Superior temporal gyrus (tissue), 1 donor: ENCODE data around the gene SYNE1.
A peak's percentile ranks its signal among the peaks of the same experiment; 100 is the strongest.
"Not testable (repeated sequence)": the region's sequence is repeated elsewhere in the genome, so short reads cannot be mapped to it uniquely, and the experiment has no call there.

Experiments used
- DNase-seq: peaks from one replicate; pipeline ENCODE4 v3.0.0-alpha.2; 2016; ENCODE audit errors: extremely low spot score

The SYNE1 gene, protein sequence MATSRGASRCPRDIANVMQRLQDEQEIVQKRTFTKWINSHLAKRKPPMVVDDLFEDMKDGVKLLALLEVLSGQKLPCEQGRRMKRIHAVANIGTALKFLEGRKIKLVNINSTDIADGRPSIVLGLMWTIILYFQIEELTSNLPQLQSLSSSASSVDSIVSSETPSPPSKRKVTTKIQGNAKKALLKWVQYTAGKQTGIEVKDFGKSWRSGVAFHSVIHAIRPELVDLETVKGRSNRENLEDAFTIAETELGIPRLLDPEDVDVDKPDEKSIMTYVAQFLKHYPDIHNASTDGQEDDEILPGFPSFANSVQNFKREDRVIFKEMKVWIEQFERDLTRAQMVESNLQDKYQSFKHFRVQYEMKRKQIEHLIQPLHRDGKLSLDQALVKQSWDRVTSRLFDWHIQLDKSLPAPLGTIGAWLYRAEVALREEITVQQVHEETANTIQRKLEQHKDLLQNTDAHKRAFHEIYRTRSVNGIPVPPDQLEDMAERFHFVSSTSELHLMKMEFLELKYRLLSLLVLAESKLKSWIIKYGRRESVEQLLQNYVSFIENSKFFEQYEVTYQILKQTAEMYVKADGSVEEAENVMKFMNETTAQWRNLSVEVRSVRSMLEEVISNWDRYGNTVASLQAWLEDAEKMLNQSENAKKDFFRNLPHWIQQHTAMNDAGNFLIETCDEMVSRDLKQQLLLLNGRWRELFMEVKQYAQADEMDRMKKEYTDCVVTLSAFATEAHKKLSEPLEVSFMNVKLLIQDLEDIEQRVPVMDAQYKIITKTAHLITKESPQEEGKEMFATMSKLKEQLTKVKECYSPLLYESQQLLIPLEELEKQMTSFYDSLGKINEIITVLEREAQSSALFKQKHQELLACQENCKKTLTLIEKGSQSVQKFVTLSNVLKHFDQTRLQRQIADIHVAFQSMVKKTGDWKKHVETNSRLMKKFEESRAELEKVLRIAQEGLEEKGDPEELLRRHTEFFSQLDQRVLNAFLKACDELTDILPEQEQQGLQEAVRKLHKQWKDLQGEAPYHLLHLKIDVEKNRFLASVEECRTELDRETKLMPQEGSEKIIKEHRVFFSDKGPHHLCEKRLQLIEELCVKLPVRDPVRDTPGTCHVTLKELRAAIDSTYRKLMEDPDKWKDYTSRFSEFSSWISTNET (N-terminal part only)

DNA sequence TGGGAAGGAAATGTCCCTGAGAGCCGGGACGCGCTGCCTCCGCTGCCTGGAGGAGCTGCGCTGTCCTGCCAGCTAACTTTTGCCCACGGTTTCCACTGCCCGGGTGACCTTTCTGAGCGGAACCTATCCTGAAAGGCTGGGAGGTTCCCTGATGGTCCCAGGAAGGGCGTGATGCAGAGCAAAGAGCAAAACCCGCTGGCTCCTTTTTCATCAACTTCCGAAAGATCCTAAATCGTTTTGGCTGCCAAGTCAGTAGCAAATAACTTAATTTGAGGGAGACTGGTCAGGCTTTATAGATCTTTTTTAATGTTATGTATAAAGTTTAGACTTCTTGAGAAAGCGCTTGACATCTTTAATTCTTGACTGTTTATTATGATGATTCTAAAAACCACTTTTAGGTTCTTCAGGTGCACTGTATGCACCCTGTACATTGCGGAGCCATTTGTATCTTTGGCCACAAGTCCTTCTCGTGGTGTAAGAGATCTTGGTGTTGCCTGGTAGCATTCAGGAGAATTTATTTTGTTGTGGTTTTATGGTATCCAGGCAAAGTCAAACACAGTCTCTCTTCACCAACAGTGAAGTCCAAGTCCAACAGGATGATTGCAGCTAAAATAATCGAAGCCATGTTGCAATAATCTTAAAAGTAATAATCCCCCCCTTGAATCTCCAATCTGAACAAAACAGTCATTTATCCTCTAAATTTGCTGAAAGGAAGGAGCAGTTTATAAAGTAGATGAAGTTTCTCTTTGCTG, at the start of gene SYNE1:
TSS of gene SYNE1 (minus strand) at position 67 of the 752 bp plus-strand sequence. CDS start 9,031 bp downstream, outside the sequence.
- no peak for DNase-seq

- no peak for DNase-seq
Measured at GRCh38 chr6:152685819-152686218, 48.7 kb upstream of the SYNE1 start.

GRCh38 chr6:152682935-152683334, 45.8 kb upstream of the SYNE1 start:
- DNase-seq: not testable (repeated sequence)

DNA sequence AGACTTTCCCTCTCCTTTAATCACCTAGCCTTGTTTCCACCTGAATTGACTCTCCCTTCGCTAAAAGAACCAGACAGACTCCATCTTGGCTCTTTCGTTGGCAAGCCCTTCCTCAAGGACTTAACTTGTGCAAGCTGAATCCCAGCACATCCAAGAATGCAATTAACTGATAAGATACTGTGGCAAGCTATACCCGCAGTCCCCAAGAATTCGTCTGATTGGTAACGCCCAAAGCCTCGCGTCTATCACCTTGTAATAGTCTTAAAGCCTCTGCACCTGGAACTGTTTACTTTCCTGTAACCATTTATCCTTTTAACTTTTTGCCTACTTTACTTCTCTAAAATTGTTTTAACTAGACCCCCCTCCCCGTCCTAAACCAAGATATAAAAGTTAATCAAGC, 45.0 kb upstream of the SYNE1 start:
- DNase-seq: no peak

DNA sequence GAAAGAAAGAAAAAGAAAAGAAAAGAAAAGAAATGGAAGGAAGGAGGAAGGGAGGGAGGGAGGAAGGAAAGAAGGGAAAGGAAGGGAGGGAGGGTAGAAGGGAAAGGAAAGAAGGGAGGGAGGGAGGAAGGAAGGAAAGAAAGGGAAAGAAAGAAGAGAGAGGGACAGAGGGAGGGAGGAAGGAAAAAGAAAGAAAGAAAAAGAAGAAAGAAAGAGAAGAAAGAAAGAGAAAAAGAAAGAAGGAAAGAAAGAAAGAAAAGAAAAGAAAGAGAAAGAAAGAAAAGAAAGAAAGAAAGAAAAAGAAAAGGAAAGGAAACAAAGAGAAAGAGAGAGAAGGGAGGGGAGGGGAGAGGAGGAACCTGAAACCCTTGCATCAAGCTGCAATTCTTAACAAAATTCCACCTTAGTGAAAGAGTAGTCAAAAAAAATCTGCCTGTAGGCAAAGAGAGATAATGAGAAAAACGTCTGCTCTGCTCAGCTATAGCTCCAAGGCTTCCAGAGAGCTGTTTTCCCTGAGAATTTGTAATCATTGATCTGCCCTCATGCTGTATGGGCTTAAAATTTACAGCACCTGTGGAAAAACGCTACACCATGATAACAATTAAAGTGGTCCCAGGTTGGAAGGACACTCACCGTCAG, 43.8 kb upstream of the SYNE1 start:
- DNase-seq: no peak

GRCh38 chr6:152680151-152680550, 43.0 kb upstream of the SYNE1 start:
- DNase-seq: no peak

DNA sequence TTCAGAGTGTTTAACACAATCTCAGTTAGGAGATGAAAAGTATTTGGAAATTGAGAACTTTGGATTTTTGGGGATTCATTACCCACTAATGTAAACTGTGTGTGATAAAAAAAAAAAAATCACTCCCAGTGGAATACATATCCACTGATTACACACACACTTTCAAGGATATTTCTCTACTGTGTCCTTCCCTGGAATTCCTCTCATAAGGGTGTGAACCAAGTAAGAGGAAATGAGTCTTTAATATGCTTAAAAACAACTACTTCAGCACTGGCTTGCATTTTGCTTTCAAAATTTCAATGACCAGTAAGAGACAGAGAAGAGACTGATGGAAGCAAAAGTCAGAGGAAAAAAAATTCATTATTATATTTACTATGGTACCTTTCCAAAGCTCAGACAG, 36.1 kb upstream of the SYNE1 start:
- no peak for DNase-seq

- no peak for DNase-seq
Measured at GRCh38 chr6:152671171-152671570, 34.0 kb upstream of the SYNE1 start.

GRCh38 chr6:152669895-152670294, 32.7 kb upstream of the SYNE1 start:
- DNase-seq: peak; percentile 34

- no peak for DNase-seq
Measured at GRCh38 chr6:152661776-152662175, 24.6 kb upstream of the SYNE1 start.

DNA sequence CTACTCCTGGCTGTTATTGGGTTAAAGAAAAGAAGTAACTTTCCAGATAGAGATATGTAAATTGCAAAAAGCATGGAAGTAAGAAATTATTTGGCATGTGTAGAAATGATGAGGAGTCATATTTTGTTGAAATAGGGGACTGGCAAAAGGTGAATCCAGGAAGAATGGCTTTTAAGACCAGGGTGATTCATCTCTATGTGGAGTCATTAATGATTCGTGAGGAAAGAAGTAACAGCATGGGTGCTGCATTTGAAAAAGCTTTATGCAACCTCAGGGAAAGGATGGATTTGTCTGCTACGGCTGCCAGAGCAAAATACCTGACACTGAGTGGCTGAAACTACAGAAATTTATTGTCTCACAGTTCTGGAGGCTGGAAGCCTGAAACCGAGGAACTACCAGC, 14.8 kb upstream of the SYNE1 start:
- DNase-seq: no peak

- peak; percentile 55 for DNase-seq
Measured at GRCh38 chr6:152648105-152648504, 10.9 kb upstream of the SYNE1 start.

DNA sequence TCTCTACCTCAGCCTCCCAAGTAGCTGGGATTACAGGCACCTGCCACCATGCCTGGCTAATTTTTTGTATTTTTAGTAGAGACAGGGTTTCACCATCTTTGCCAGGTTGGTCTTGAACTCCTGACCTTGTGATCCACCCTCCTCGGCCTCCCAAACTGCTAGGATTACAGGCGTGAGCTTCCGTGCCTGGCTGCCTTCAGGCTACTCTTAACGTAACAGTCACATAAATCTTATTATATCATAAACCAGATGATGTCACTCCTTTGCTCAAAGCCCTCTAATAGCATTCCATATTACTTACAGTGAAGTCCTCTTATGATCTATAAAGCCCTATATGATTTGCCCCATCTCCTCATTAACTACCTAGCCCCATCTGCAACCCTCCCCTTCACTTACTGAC, 9.6 kb upstream of the SYNE1 start:
- DNase-seq: not testable (repeated sequence)

- peak; percentile 60 for DNase-seq
Measured at GRCh38 chr6:152642578-152643375, 5.6 kb upstream of the SYNE1 start.

DNA sequence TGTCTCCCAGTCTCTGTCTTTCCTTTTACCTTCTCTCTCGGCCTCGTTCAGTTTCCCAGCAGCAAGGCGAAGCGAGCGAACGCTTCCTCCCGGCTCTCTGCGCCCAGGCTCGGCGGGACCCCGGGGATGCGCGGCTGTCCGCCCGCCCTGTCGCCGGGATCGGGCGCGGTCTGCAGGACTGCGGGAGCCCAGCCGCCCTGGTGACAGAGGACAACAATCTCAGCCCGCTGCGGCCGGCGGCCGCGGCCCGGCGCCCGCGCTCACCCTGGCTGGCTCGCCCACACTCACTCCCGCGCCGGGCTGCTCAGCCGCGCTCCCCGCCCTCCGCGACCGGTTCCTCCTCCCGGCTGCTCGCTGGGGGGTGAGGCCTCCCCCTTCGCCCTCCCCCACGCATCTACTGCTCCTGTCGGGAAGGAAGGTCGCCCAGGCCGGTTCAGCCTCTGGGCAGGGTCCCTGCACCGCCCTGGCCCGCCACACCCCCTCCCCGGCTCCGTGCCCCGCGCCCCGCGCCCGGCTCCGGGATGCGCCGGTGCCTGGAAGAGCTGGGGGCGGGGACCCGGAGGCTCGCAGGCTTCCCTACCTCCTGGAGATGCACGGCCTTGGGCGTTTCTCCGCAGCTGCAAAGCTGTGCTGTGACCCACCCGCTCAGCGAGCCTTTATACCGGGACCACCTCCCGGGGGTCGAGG, 410 bp downstream of the SYNE1 start:
- DNase-seq: no peak

- peak; percentile 71 for DNase-seq
Measured at GRCh38 chr6:152636021-152636608, 1.0 kb downstream of the SYNE1 start.

GRCh38 chr6:152634773-152635172, 2.4 kb downstream of the SYNE1 start:
- DNase-seq: no peak

GRCh38 chr6:152632121-152632782, 4.9 kb downstream of the SYNE1 start:
- no peak for DNase-seq

GRCh38 chr6:152631376-152631775, 5.8 kb downstream of the SYNE1 start:
- no peak for DNase-seq
